Middle frontal gyrus (tissue), 1 donor: Measurements from ENCODE around the gene TRAF3IP1.

Source experiments
- DNase-seq: peaks from one replicate; pipeline ENCODE4 v3.0.0-alpha.2; 2015; ENCODE audit warnings: low spot score; ENCODE audit errors: extremely low spot score

TRAF3IP1 gene

DNA sequence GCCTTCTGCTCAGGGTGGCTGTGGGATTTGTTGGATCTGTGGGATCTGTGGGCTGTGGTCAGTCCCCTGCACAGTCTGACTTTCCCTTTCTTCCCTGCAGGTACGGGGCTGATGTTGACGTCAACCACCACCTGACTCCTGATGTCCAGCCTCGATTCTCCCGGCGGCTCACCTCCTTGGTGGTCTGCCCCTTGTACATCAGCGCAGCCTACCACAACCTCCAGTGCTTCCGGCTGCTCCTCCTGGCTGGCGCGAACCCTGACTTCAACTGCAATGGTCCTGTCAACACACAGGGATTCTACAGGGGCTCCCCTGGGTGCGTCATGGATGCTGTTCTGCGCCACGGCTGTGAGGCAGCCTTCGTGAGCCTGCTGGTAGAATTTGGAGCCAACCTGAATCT, 123.9 kb downstream of the TRAF3IP1 start:
- no peak for DNase-seq

- DNase-seq = no peak
These were observed 125.3 kb downstream of the TRAF3IP1 start for GRCh38 chr2:238445409-238446190.

DNA sequence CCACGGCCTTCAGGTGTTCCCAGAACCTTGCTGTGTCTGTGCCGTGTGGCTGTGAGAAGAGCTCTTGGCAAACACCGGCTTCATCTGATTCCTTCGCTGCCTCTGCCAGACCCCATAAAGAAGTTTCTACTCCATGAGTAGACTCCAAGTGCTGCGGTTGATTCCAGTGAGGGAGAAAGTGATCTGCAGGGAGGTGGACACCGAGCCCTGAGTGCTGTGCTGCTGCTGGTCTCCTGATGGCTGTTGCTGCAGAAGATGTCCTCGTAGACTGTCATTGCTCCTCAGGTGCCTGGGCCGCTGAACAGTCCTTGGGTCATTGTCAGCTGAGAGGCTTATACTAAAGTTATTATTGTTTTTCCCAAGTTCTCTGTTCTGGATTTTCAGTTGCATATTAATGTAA, 126.1 kb downstream of the TRAF3IP1 start:
- no peak for DNase-seq

DNA sequence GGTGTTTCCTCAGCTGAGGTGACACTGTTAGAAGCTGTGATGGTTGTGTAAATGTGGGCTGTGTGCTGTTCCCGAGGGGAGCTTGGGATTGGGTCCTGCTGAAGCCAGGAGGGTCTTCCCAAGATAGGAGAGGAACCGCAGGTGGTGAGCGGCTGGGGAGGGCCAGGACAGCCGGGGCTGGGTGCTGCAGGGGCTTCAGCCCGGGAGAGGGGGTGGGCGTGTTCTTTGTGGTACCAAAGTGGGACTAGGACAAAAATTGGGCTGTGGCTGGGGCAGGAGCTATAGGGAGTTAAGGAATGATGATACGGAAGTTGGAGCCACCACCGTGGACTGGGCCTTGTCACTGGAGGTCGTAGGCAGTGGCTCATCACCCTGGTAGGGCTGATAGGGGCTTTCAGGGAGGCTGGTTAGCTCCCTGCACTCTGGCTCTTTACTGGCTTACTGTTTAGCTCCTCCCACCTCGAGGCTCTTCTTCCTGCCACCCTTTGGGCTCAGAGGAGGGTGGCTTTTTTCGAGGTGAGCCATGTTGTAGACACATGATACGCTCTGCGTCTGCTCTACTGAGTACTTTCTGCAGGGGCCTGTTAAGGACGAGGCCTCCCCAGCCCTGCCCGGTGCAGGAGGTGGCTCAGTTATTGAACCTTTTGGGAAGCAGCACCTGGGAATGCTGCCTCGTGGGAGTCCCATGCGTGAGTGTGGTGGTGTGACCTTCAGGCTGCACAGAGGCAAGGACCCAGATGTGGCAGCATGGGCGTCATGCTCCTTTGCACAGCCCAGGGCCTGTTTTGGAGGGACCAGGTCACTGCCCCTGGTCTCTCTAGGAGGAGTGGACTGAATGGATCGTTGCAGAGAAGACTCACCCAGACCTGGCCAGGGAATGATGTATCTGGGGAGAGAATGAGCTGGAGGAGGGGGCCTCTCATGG, 128.0 kb downstream of the TRAF3IP1 start:
- no peak for DNase-seq

- no peak for DNase-seq
These were observed 128.9 kb downstream of the TRAF3IP1 start for GRCh38 chr2:238449241-238449640.

GRCh38 chr2:238449909-238450417, 129.6 kb downstream of the TRAF3IP1 start:
- DNase-seq = no peak

DNA sequence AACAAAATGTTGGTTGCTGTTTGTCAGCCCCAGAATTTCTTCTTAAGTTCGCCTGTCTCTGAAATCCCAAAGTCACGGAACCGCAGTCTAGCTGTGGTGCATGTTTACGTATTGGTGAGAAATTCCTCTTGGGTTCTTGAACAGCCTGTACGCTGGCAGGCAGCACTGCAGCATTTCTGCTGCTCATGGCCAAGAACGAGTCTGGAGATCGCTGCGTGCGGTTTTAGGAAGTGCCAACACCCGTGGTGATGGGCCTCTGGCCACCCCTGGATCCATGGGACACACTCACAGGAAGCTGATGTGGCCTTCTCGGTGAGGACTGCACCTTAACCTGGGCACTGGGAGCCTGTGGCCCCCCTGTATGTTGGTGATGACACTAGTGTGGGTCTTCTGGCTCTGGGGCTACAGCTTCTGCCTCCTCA, 130.1 kb downstream of the TRAF3IP1 start:
- no peak for DNase-seq
